Activated CD8-positive, alpha-beta memory T cell treated with anti-CD3 and anti-CD28 coated beads, Interleukin-2, amount 50 U/mL, for 24 hours (primary cell): ENCODE measurements around the gene GOT1.

Source experiments
- DNase-seq: peaks from one replicate; pipeline ENCODE4 v3.0.0-alpha.2; 2020; ENCODE audit errors: extremely low read depth

Gene GOT1

GRCh38 chr10:99433378-99434020 lies 3.1 kb upstream of the GOT1 start:
- DNase-seq = no peak

GRCh38 chr10:99432881-99433280 lies 2.5 kb upstream of the GOT1 start:
- DNase-seq = no peak

DNA sequence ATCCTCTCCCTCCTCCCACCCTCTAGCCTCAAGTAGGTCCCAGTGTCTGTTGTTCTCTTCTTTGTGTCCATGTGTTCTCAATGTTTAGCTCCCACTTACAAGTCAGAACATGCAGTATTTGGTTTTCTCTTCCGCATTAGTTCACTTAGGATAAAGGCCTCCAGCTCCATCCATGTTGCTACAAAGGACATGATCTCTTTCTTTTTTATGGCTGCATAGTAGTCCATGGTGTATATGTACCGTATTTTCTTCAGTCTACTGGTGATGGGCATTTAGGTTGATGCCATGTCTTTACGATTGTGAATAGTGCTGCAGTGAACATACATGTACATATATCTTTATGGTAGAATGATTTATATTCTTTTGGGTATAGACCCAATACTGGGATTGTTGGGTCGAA lies 1.6 kb upstream of the GOT1 start:
- no peak for DNase-seq

GRCh38 chr10:99431190-99431760 lies 851 bp upstream of the GOT1 start:
- no peak for DNase-seq

GRCh38 chr10:99430116-99430450 lies 341 bp downstream of the GOT1 start:
- DNase-seq = no peak

DNA sequence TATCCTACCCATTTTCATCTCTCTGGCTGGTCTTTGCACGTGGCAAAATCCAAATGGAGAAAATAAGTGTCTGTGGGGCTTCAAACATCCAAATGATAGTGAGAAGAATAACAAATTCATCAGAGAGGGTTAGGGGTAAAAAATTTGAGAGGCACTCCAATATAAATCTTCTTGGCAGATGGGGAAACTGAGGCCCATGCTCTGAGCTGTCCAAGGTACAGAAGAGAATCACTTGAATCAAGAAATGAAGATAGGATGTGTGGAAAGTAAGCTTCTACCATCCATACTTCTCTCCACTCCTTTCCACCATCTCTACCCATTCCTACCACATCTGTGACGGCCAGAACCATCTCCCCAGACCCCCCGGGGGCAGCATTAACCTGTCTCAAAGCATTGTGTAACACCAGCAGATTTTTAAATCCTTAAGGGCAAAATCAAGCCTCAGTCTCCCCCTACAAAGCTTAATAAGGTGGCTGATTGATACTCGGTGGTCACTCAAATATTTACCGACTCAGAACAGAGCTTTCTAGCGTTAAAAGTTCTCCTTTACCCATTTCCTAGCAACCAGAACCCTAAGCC lies 818 bp downstream of the GOT1 start:
- DNase-seq = no peak

DNA sequence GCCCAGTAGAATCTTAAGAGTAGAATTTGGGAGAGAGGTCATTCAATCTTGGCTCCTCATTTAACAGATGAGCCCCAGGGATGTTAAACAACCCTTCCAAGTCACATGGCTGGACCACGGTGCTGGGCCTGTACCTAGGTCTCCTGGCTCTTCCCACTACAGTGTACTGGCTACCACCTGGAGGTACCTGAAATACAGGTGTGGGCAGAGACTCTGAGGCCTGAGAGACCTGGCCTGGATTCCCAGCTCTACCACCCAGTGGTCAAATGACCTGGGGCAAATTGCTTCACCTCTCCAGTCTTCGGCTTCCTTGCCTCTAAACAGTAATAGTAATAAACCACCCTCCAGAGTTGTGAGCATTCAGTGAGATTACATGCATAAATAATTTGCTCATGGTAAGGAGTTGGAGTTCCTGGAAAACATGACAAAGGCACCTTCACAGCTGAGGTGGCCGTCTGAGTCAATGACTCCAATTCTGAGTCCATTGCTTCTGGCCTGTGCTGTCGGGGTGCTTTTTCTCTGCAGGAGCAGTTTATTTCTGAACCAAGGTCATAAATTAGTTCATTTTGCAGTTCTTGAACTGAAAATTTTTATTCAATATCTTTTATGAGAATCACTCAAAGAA lies 2.7 kb downstream of the GOT1 start:
- DNase-seq = no peak

GRCh38 chr10:99426689-99427088 lies 3.7 kb downstream of the GOT1 start:
- no peak for DNase-seq

DNA sequence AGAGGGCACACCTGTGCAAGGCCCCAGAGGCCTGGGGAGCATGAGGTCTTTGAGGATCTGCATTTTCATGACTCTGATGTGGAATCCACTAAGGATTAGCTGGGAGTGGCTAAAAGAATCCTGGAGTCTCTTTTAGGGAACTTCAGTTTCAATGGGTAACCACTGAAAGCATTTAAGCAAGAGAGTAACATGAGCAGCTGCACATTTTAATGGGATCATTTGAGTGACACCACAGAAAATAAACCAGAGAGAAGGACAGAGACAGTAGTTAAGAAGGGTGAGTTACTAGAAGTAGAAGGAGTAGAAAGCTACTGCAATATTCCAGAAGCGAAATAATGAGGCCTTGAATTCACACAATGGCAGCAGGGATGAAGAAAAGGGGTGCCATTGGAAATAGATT lies 5.2 kb downstream of the GOT1 start:
- DNase-seq = no peak

- no peak for DNase-seq
Observed at GRCh38 chr10:99424656-99425055, 5.8 kb downstream of the GOT1 start.

- no peak for DNase-seq
Observed at GRCh38 chr10:99422529-99423096, 7.8 kb downstream of the GOT1 start.

DNA sequence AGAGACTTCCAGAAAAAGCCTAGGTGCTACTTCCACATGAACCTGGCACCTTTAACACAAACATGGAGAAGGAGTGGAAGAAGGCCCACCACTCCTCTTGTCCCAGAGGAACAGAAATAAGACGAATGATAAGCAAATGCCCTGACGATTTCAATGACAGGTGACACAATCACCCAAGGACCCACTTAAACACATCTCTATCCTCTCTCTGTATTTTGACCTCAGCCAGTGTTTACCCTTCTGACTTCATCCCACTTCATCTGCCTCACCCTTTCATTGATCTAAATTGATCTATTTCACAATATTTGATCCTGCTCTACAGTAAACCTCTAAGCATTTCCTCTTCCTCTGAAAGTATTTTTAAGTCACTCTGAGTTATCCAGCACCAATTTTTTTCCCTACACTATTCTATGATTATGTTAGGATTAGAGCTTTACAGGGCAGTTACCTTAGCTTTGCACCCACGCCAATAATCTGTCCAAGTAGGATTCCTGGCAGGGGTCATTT lies 9.1 kb downstream of the GOT1 start:
- DNase-seq = no peak

- no peak for DNase-seq
Observed at GRCh38 chr10:99419688-99420087, 10.7 kb downstream of the GOT1 start.

- DNase-seq = no peak
Observed at GRCh38 chr10:99418910-99419624, 11.4 kb downstream of the GOT1 start.

- DNase-seq = no peak
Observed at GRCh38 chr10:99412099-99412498, 18.3 kb downstream of the GOT1 start.

GRCh38 chr10:99411546-99411945 lies 18.9 kb downstream of the GOT1 start:
- no peak for DNase-seq

DNA sequence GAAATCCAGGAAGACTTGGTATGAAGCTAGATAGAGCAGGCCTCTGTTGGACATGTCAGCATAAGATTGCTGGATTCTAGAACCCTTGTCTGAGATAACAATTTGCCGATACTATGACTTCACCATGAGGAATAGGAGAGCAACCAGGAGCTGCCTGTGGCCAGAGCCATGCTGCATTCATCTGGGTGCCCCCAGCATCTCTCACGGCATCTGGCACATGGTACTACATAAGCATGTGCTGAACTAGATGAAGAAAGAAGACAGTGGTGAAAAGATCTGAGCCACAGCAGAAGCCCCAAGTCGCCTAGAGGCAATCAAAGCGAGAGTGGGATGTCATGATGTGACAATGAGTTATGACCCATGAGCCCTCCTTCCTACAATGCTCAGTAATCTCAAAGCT lies 19.5 kb downstream of the GOT1 start:
- DNase-seq = no peak

DNA sequence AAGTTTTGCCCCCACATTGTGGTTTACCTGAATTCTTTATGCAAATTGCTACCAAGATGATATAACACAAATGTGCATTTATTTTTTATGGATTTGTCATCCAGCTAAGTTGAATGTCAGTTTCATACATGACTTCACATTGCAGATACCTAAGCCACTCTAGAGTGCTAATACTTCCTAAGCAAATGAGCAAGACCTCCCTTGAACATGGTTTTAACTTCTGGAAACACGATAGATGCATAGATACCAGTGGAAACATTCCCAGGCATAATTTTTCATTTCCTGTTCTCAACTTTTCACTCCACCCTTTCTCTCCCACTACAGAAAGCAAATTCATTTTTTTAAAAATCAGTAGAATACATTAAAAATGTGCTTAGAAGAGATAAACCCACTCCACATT lies 20.3 kb downstream of the GOT1 start:
- DNase-seq = no peak

GRCh38 chr10:99406149-99406548 lies 24.3 kb downstream of the GOT1 start:
- no peak for DNase-seq

DNA sequence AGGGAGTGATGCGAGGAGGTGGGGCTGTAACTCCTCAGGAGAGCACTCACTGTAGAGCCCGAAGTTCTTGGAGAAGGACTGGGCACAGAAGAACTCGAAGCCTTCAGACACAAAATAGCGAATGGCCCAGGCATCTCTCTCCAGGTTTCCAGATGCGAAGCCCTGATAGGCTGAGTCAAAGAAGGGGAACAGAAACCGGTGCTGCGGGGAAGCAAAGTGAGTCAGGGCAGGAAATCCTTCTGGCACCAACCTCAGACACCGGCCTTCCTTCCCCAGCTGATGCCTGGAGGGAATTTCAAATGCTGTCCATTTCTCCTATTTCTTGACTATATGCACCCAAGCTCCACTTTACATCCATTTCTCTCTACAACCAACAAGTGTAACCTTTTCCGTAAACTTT lies 26.8 kb downstream of the GOT1 start:
- DNase-seq = no peak

- DNase-seq = no peak
Observed at GRCh38 chr10:99399664-99400063, 30.8 kb downstream of the GOT1 start.

DNA sequence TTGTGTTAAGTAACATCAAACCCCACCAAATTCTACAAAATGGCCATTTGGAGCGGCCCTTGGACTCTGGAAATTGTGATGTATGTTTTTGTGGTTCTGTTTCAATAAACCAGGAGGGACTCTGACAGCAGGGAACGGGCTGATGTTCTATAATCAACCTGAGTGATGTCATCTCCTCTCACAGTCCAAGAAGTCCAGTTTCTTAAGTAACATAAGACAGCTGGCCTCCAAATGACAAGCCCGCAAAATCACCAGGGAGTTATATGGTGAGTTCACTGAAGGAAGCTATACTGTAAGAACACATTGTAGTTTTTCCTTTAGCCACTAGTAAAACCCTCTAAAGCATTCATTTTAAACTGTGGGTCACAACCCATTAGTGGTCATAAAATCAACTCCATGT lies 34.0 kb downstream of the GOT1 start:
- DNase-seq = no peak
